HepG2 (cell line): ENCODE results near the gene P3H4.

Experiments
- ARNTL ChIP-seq: sonication (generic); formaldehyde crosslinking; IDR thresholded peaks from 2 replicates; pipeline ENCODE4 v1.4.0; 2020; ENCODE audit warnings: mild to moderate bottlenecking, missing genetic modification reagents
- EHMT2 ChIP-seq: fragments of 200-600 bp; sonication (generic); IDR thresholded peaks from 2 replicates; pipeline ENCODE4 v1.7.0; 2017; ENCODE audit warnings: antibody characterized with exemption, low read depth, low read length, borderline replicate concordance
- POLR2AphosphoS5 ChIP-seq: IDR thresholded peaks from 2 replicates; pipeline ENCODE4 v1.6.1; 2012; ENCODE audit warnings: low read depth, low read length
- RFX5 ChIP-seq: IDR thresholded peaks from 2 replicates; pipeline ENCODE4 v1.6.1; 2011; ENCODE audit warnings: low read depth, low read length, improper control_type of control experiment
- TCF7L2 ChIP-seq: IDR thresholded peaks from 2 replicates; pipeline ENCODE4 v1.6.1; 2011; ENCODE audit warnings: mild to moderate bottlenecking, low read depth, low read length, moderate library complexity
- ZC3H4 ChIP-seq: sonication (generic); formaldehyde crosslinking; IDR thresholded peaks from 2 replicates; pipeline ENCODE4 v1.4.0; 2020; ENCODE audit warnings: missing genetic modification reagents, borderline replicate concordance
- ZNF550 ChIP-seq: sonication (generic); formaldehyde crosslinking; IDR thresholded peaks from 2 replicates; pipeline ENCODE4 v1.4.0; 2020; ENCODE audit warnings: mild to moderate bottlenecking, missing genetic modification reagents, borderline replicate concordance
- TF ChIP-seq, protein P1 (sequence below): sonication (generic); formaldehyde crosslinking; IDR thresholded peaks from 2 replicates; pipeline ENCODE4 v1.5.0; 2020; ENCODE audit warnings: mild to moderate bottlenecking, missing genetic modification reagents, moderate library complexity
- TF ChIP-seq, protein P2 (sequence below): sonication (generic); formaldehyde crosslinking; conservative IDR thresholded peaks from 2 replicates; pipeline ENCODE4 v1.4.0; 2020; ENCODE audit warnings: missing genetic modification reagents
- TF ChIP-seq, protein P3 (sequence below): sonication (generic); formaldehyde crosslinking; IDR thresholded peaks from 2 replicates; pipeline ENCODE4 v1.4.0; 2020; ENCODE audit warnings: missing genetic modification reagents
- TF ChIP-seq, protein P4 (sequence below): IDR thresholded peaks from 2 replicates; pipeline ENCODE4 v1.6.1; 2016
- TF ChIP-seq, protein P5 (sequence below): sonication (generic); formaldehyde crosslinking; IDR thresholded peaks from 2 replicates; pipeline ENCODE4 v1.5.1; 2020; ENCODE audit warnings: mild to moderate bottlenecking, missing genetic modification reagents, moderate library complexity

DNA sequence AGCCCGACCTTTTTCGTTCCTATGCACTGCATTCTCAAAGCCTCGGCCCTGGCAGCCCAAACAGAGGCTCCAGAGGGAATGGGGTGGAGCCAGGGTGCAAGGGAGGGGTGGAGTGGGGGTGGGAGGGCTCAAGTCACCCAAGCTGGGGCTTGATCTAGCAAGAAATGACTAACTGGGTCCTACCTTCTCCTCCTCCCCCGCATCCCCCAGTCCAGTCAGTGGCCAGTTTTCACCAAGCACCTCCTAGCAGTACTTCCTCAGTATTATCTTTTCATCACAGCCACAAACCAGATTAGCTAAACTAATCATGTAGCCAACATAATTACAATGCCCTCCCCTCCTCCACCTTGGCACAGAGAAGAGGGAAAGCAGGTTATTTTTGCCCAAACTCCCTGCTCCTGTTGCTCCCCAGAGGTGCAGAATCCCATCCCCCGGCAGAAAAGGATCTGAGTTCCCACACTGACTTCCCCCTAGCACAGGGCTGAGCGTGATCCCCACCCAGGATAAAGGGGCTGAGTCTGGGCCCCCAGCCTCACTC is 27.5 kb downstream of the P3H4 start:
- TF ChIP-seq EHMT2 (no peak), TCF7L2 (no peak), POLR2AphosphoS5 (no peak), ZNF550 (CRISPR knock-in tag) (no peak), RFX5 (no peak), ARNTL (CRISPR knock-in tag) (no peak), ZC3H4 (no peak)
- TF ChIP-seq, protein P1, sequence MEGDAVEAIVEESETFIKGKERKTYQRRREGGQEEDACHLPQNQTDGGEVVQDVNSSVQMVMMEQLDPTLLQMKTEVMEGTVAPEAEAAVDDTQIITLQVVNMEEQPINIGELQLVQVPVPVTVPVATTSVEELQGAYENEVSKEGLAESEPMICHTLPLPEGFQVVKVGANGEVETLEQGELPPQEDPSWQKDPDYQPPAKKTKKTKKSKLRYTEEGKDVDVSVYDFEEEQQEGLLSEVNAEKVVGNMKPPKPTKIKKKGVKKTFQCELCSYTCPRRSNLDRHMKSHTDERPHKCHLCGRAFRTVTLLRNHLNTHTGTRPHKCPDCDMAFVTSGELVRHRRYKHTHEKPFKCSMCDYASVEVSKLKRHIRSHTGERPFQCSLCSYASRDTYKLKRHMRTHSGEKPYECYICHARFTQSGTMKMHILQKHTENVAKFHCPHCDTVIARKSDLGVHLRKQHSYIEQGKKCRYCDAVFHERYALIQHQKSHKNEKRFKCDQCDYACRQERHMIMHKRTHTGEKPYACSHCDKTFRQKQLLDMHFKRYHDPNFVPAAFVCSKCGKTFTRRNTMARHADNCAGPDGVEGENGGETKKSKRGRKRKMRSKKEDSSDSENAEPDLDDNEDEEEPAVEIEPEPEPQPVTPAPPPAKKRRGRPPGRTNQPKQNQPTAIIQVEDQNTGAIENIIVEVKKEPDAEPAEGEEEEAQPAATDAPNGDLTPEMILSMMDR (CRISPR knock-in tag) = no peak
- TF ChIP-seq, protein P2, sequence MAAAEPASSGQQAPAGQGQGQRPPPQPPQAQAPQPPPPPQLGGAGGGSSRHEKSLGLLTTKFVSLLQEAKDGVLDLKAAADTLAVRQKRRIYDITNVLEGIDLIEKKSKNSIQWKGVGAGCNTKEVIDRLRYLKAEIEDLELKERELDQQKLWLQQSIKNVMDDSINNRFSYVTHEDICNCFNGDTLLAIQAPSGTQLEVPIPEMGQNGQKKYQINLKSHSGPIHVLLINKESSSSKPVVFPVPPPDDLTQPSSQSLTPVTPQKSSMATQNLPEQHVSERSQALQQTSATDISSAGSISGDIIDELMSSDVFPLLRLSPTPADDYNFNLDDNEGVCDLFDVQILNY (CRISPR knock-in tag) = no peak
- TF ChIP-seq, protein P3, sequence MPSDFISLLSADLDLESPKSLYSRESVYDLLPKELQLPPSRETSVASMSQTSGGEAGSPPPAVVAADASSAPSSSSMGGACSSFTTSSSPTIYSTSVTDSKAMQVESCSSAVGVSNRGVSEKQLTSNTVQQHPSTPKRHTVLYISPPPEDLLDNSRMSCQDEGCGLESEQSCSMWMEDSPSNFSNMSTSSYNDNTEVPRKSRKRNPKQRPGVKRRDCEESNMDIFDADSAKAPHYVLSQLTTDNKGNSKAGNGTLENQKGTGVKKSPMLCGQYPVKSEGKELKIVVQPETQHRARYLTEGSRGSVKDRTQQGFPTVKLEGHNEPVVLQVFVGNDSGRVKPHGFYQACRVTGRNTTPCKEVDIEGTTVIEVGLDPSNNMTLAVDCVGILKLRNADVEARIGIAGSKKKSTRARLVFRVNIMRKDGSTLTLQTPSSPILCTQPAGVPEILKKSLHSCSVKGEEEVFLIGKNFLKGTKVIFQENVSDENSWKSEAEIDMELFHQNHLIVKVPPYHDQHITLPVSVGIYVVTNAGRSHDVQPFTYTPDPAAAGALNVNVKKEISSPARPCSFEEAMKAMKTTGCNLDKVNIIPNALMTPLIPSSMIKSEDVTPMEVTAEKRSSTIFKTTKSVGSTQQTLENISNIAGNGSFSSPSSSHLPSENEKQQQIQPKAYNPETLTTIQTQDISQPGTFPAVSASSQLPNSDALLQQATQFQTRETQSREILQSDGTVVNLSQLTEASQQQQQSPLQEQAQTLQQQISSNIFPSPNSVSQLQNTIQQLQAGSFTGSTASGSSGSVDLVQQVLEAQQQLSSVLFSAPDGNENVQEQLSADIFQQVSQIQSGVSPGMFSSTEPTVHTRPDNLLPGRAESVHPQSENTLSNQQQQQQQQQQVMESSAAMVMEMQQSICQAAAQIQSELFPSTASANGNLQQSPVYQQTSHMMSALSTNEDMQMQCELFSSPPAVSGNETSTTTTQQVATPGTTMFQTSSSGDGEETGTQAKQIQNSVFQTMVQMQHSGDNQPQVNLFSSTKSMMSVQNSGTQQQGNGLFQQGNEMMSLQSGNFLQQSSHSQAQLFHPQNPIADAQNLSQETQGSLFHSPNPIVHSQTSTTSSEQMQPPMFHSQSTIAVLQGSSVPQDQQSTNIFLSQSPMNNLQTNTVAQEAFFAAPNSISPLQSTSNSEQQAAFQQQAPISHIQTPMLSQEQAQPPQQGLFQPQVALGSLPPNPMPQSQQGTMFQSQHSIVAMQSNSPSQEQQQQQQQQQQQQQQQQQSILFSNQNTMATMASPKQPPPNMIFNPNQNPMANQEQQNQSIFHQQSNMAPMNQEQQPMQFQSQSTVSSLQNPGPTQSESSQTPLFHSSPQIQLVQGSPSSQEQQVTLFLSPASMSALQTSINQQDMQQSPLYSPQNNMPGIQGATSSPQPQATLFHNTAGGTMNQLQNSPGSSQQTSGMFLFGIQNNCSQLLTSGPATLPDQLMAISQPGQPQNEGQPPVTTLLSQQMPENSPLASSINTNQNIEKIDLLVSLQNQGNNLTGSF (CRISPR knock-in tag) = no peak
- TF ChIP-seq, protein P4, sequence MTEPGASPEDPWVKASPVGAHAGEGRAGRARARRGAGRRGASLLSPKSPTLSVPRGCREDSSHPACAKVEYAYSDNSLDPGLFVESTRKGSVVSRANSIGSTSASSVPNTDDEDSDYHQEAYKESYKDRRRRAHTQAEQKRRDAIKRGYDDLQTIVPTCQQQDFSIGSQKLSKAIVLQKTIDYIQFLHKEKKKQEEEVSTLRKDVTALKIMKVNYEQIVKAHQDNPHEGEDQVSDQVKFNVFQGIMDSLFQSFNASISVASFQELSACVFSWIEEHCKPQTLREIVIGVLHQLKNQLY = no peak
- TF ChIP-seq, protein P5, sequence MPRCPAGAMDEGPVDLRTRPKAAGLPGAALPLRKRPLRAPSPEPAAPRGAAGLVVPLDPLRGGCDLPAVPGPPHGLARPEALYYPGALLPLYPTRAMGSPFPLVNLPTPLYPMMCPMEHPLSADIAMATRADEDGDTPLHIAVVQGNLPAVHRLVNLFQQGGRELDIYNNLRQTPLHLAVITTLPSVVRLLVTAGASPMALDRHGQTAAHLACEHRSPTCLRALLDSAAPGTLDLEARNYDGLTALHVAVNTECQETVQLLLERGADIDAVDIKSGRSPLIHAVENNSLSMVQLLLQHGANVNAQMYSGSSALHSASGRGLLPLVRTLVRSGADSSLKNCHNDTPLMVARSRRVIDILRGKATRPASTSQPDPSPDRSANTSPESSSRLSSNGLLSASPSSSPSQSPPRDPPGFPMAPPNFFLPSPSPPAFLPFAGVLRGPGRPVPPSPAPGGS (CRISPR knock-in tag) = no peak
